GM19452 (cell line): ENCODE results near the gene TTBK1.

Source experiments
- ATAC-seq: cut with Tn5 transposase; IDR thresholded peaks from one replicate; pipeline ENCODE4 v1.9.1; 2021; ENCODE audit not compliant: unreplicated experiment

The TTBK1 gene

GRCh38 chr6:43222418-43223059 lies 20.7 kb upstream of the TTBK1 start:
- ATAC-seq, result no peak

- no peak for ATAC-seq
These were observed 20.1 kb upstream of the TTBK1 start for GRCh38 chr6:43223175-43223574.

GRCh38 chr6:43226192-43226851 lies 17.0 kb upstream of the TTBK1 start:
- ATAC-seq, result no peak

- ATAC-seq, result peak; percentile 78
These were observed 14.1 kb upstream of the TTBK1 start, which contains the start of gene DNPH1 for GRCh38 chr6:43228951-43229802. Gene DNPH1 (minus strand): TSS chr6:43229481. CDS start chr6:43229456, 25 bp downstream.

- no peak for ATAC-seq
These were observed 13.3 kb upstream of the TTBK1 start for GRCh38 chr6:43229803-43230620.

- ATAC-seq, result no peak
These were observed 12.2 kb upstream of the TTBK1 start for GRCh38 chr6:43231053-43231452.

GRCh38 chr6:43231735-43232450 lies 11.4 kb upstream of the TTBK1 start:
- ATAC-seq, result no peak

GRCh38 chr6:43235841-43236240 lies 7.4 kb upstream of the TTBK1 start:
- ATAC-seq, result no peak

- no peak for ATAC-seq
These were observed 4.2 kb upstream of the TTBK1 start for GRCh38 chr6:43239054-43239453.

- no peak for ATAC-seq
These were observed 2.3 kb upstream of the TTBK1 start for GRCh38 chr6:43240950-43241349.

- ATAC-seq, result no peak
These were observed 1.8 kb upstream of the TTBK1 start for GRCh38 chr6:43241446-43241845.

- no peak for ATAC-seq
These were observed 512 bp downstream of the TTBK1 start for GRCh38 chr6:43243664-43244321.

GRCh38 chr6:43246301-43247113 lies 3.2 kb downstream of the TTBK1 start:
- ATAC-seq, result peak; percentile 34

GRCh38 chr6:43247114-43247999 lies 4.1 kb downstream of the TTBK1 start:
- peak; percentile 93 for ATAC-seq

- ATAC-seq, result no peak
These were observed 4.8 kb downstream of the TTBK1 start for GRCh38 chr6:43248101-43248500.

- no peak for ATAC-seq
These were observed 5.5 kb downstream of the TTBK1 start for GRCh38 chr6:43248791-43249190.

GRCh38 chr6:43250992-43251373 lies 7.7 kb downstream of the TTBK1 start:
- no peak for ATAC-seq

GRCh38 chr6:43253401-43253800 lies 10.1 kb downstream of the TTBK1 start:
- no peak for ATAC-seq
